Muscle of leg (tissue), 11 donors: ENCODE measurements around the gene ARHGAP26. TPM values are rescaled to one million over a fixed set of nuclear protein-coding genes. Genes with fewer than 3 reads are reported as not detected.

Source experiments
- DNase-seq: peaks from one replicate; pipeline ENCODE4 v3.0.0; 2013
- H3K27ac ChIP-seq: one replicate; pipeline ENCODE4 v1.5.1; 2013; ENCODE audit warnings: mild to moderate bottlenecking, low read length, control low read depth
- H3K27me3 ChIP-seq: one replicate; pipeline ENCODE4 v1.6.1; 2013; ENCODE audit warnings: low read length; ENCODE audit not compliant: control insufficient read depth, insufficient read depth
- H3K36me3 ChIP-seq: one replicate; pipeline ENCODE4 v1.6.1; 2013; ENCODE audit warnings: low read length; ENCODE audit not compliant: control insufficient read depth, insufficient read depth
- H3K4me1 ChIP-seq: one replicate; pipeline ENCODE4 v1.6.1; 2013; ENCODE audit warnings: low read length; ENCODE audit not compliant: control insufficient read depth, insufficient read depth
- H3K4me3 ChIP-seq: one replicate; pipeline ENCODE4 v1.5.1; 2013; ENCODE audit warnings: low read length, control low read depth
- H3K9me3 ChIP-seq: replicated peaks from 2 replicates; pipeline ENCODE4 v1.6.1; 2013; ENCODE audit warnings: low read depth, low read length; ENCODE audit not compliant: control insufficient read depth
- WGBS: methylation state at CpG from one replicate; pipeline ENCODE4 v1.1.5; 2013; ENCODE audit warnings: missing lambda C conversion rate; ENCODE audit not compliant: insufficient coverage; 5-methylcytosine and 5-hydroxymethylcytosine counted together
- polyA plus RNA-seq, 8 donors: library from polyadenylated mRNA; unstranded; fragments of 120-200 nt; gene quantifications; one replicate each; pipeline versions ENCODE4 v1.2.1 to v1.2.3, GENCODE V29; 2013; ENCODE audit warnings: inconsistent platforms in 1 of 8, low replicate concordance in 1 of 8; ENCODE audit not compliant: insufficient read length in 8 of 8, insufficient read depth in 1 of 8
- total RNA-seq: library from RNA; stranded (reverse); fragments of 120-200 nt; gene quantifications from one replicate; pipeline ENCODE4 v1.2.4, GENCODE V29; 2013

The ARHGAP26 gene
- total and polyA plus RNA-seq, 9 donors = 10.4 to 17.1 (median 13.2) TPM

- Histone ChIP-seq H3K27me3 (no peaks in the 10 kb centered on the region), H3K4me1 (peaks cover 45% of the 10 kb centered on the region), H3K9me3 (no peaks in the 10 kb centered on the region), H3K36me3 (no peaks in the 10 kb centered on the region), H3K27ac (peak overlapping the region; percentile 84), H3K4me3 (no peak overlapping the region)
- DNase-seq = peak; percentile 60
Observed at GRCh38 chr5:142846406-142846805, 76.2 kb downstream of the ARHGAP26 start.

- H3K4me3 ChIP-seq = no peak overlapping the region
- H3K36me3 ChIP-seq = no peaks in the 10 kb centered on the region
- no peak overlapping the region for H3K27ac ChIP-seq
- no peak for DNase-seq
- no peaks in the 10 kb centered on the region for H3K27me3 ChIP-seq
- 100% methylated on average over 1 of the region's 7 CpGs for WGBS
- H3K9me3 ChIP-seq = no peaks in the 10 kb centered on the region
- H3K4me1 ChIP-seq = peaks cover 41% of the 10 kb centered on the region
Observed at GRCh38 chr5:142847898-142848790, 78.0 kb downstream of the ARHGAP26 start.

- DNase-seq = no peak
- Histone ChIP-seq H3K9me3 (no peaks in the 10 kb centered on the region), H3K36me3 (no peaks in the 10 kb centered on the region), H3K4me1 (peaks cover 34% of the 10 kb centered on the region), H3K27me3 (no peaks in the 10 kb centered on the region), H3K4me3 (no peak overlapping the region), H3K27ac (no peak overlapping the region)
- 84% methylated on average over 3 of the region's 3 CpGs for WGBS
Observed at GRCh38 chr5:142849466-142849865, 79.3 kb downstream of the ARHGAP26 start.

- no peaks in the 10 kb centered on the region for H3K27me3 ChIP-seq
- no peak overlapping the region for H3K4me3 ChIP-seq
- no peak overlapping the region for H3K27ac ChIP-seq
- H3K9me3 ChIP-seq = no peaks in the 10 kb centered on the region
- no peak for DNase-seq
- peaks cover 30% of the 10 kb centered on the region for H3K4me1 ChIP-seq
- 78% methylated on average over 3 of the region's 3 CpGs for WGBS
- no peaks in the 10 kb centered on the region for H3K36me3 ChIP-seq
Observed at GRCh38 chr5:142849880-142850279, 79.7 kb downstream of the ARHGAP26 start.

- DNase-seq = no peak
- H3K27ac ChIP-seq = no peak overlapping the region
- no peaks in the 10 kb centered on the region for H3K36me3 ChIP-seq
- peaks cover 14% of the 10 kb centered on the region for H3K4me1 ChIP-seq
- no peak overlapping the region for H3K4me3 ChIP-seq
- no peaks in the 10 kb centered on the region for H3K27me3 ChIP-seq
- WGBS = 78% methylated on average over 4 of the region's 4 CpGs
- no peaks in the 10 kb centered on the region for H3K9me3 ChIP-seq
Observed at GRCh38 chr5:142851731-142852130, 81.6 kb downstream of the ARHGAP26 start.

GRCh38 chr5:142852416-142853198 is 82.4 kb downstream of the ARHGAP26 start:
- WGBS = 72% methylated on average over 3 of the region's 8 CpGs
- no peaks in the 10 kb centered on the region for H3K36me3 ChIP-seq
- DNase-seq = peak; percentile 90
- H3K4me1 ChIP-seq = peaks cover 17% of the 10 kb centered on the region
- H3K27ac ChIP-seq = no peak overlapping the region
- H3K27me3 ChIP-seq = no peaks in the 10 kb centered on the region
- no peaks in the 10 kb centered on the region for H3K9me3 ChIP-seq
- no peak overlapping the region for H3K4me3 ChIP-seq

- no peak overlapping the region for H3K27ac ChIP-seq
- H3K4me3 ChIP-seq = no peak overlapping the region
- no peaks in the 10 kb centered on the region for H3K9me3 ChIP-seq
- 83% methylated on average over 2 of the region's 4 CpGs for WGBS
- no peaks in the 10 kb centered on the region for H3K27me3 ChIP-seq
- no peaks in the 10 kb centered on the region for H3K36me3 ChIP-seq
- H3K4me1 ChIP-seq = peaks cover 17% of the 10 kb centered on the region
- DNase-seq = no peak
Observed at GRCh38 chr5:142853682-142854081, 83.5 kb downstream of the ARHGAP26 start.

GRCh38 chr5:142856269-142856782 is 86.1 kb downstream of the ARHGAP26 start:
- Histone ChIP-seq H3K27ac (no peak overlapping the region), H3K36me3 (no peaks in the 10 kb centered on the region), H3K9me3 (no peaks in the 10 kb centered on the region), H3K4me1 (peaks cover 25% of the 10 kb centered on the region), H3K4me3 (no peak overlapping the region), H3K27me3 (no peaks in the 10 kb centered on the region)
- no peak for DNase-seq
- 88% methylated on average over 4 of the region's 6 CpGs for WGBS

GRCh38 chr5:142857405-142857804 is 87.2 kb downstream of the ARHGAP26 start:
- no CpG with 5 or more reads among the region's 4 CpGs for WGBS
- no peaks in the 10 kb centered on the region for H3K9me3 ChIP-seq
- no peak overlapping the region for H3K4me3 ChIP-seq
- no peak for DNase-seq
- H3K27me3 ChIP-seq = no peaks in the 10 kb centered on the region
- no peaks in the 10 kb centered on the region for H3K36me3 ChIP-seq
- H3K27ac ChIP-seq = peak overlapping the region; percentile 17
- peaks cover 20% of the 10 kb centered on the region for H3K4me1 ChIP-seq

- no peaks in the 10 kb centered on the region for H3K36me3 ChIP-seq
- H3K27ac ChIP-seq = no peak overlapping the region
- DNase-seq = no peak
- H3K4me3 ChIP-seq = no peak overlapping the region
- no peaks in the 10 kb centered on the region for H3K27me3 ChIP-seq
- no peaks in the 10 kb centered on the region for H3K9me3 ChIP-seq
- H3K4me1 ChIP-seq = peaks cover 17% of the 10 kb centered on the region
- 100% methylated on average over 1 of the region's 2 CpGs for WGBS
Observed at GRCh38 chr5:142859037-142859436, 88.9 kb downstream of the ARHGAP26 start.
